HS-27A (cell line): ENCODE measurements around the gene PTPDC1.

Source experiments
- DNase-seq: peaks from one replicate; pipeline ENCODE4 v3.0.0-alpha.2; 2012; ENCODE audit warnings: low read depth, missing footprints

The PTPDC1 gene

DNA sequence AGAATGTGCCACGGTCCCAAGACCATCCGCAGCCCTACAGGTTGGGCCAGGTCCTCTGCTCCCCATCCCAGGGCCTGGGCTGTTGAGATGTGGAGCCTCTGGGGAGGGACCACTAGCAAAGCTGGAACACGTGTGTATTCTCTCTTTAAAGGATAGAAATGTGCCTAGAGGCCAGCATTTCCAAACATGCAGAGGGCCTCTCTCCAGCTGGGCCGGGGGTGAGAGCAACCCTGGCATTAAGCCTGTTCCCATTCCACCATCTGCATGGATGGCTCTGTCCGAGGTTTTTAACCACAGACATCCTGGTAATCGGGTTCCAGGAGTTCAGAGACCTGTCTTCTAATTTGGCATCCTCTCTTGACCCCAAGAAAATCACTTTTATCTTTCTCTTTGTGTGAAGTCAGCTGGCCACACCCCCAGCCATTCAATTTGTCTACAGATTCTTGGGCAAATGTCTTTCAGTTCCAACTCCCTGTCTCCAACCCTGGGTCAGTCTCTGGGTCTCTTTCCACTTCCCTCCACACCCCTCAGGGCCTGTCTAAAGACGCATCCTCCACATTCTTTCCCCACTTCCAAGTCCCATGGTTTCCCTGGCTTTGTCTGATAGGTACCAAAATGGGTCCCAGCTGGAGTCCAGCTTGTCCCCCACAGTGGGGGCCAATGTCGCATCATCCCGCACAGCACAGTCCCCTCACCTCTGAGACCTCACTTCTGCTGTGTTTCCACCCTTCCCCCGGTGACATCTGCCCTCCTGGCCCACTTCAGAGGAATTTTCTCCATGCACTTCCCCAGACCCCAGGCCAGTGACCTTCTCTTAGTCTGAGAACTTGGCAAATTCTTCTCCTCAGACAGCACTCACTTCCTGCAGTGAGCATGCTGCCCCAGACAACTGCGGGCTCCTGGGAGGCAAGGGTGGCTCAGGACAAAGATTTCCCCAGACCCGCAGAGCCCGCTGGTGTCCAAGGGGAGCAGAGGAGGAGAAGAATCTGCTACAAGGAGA, 56.8 kb downstream of the PTPDC1 start:
- no peak for DNase-seq

DNA sequence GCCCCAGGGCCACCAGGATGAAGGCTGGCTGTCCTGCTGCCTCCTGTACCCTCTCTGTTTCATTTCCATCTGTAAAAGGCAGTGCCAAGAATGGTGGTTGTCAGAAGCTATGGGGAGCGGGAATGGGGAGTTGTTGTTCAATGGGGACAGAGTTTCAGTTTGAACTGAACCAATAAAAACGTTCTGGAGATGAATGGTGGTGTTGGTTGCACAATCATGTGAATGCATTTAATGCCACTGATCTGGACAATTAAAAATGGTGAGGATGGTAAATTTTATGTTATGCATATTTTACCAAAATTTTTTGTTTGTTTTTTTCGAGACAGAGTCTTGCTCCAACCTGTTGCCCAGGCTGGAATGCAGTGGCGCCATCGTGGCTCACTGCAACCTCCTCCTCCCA, 58.1 kb downstream of the PTPDC1 start:
- DNase-seq, result no peak

DNA sequence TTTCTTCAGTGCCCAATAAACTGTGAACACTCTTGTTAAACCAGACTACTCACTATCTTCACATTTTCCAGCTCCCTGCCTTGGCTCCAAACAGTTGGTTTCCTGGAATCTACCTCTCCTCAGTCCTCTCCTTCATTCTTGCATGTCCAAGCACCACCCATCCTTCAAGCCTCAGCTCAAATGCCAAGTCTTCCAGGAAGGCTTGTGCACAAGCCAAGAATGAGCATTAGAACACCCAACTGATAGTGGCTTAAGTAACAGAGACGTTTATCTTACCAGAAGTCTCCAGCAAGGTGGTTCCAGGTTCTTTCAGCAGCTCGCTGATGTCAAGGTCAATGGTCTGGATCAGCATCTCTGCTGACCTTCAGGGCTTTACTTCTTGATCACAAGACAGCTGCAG, 60.1 kb downstream of the PTPDC1 start:
- no peak for DNase-seq

DNA sequence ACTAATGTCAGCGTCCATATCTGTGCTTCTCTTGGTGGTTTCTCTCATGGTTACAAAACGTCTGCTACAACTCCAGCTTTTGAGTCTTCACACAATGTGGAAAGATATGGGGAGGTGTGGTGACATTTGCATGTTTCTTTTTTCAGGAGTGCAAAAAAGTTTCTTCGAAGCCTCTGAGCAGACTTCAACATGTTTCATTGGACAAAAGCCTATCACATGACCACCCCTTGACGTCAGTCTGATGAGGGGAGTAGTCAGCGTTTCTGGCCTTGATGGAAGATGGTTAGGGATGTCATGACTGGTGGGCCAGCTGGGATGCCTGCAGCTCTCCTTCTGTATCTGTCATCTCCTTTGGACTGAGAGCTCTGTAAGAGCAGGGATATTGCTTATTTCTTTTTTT, 61.4 kb downstream of the PTPDC1 start:
- DNase-seq, result no peak

DNA sequence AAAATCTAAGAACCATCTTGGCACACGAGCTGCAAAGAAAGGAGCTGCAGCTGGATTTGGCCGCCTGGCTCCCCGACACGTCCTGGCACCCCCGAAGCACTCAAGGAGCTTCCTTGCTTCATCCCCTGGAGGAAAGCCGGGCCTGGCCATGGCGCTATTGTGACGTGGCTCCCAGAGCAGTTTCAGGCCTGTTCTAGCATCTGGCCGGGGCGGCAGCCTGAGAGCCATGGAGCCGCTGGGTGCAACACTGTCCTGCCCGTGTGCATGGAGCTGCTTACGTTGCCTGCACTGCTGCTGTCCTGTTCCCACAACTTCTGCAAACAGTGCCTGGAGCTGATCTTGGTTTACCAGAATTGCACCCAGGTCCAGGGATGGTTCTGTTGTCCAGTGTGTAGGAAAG, 63.5 kb downstream of the PTPDC1 start:
- DNase-seq, result no peak

DNA sequence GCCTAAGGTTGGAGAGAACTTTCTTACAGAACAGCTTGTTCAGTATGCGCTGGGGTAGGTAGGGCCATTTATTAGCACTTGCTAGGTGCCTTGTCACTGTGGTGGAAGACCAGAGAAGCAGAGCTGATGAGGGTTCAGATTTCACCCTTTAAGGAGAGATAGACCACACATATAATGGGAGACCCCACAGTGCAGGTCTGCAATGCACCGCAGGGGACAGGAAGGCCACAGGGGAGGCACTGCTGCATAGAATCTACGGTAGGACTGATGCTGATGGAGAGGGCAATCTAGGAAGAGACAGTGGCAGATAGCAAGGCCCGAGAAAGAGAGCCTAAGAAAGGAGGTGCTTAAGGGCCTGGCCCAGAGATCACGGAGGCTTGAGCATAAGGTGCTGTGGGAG, 64.2 kb downstream of the PTPDC1 start:
- no peak for DNase-seq

DNA sequence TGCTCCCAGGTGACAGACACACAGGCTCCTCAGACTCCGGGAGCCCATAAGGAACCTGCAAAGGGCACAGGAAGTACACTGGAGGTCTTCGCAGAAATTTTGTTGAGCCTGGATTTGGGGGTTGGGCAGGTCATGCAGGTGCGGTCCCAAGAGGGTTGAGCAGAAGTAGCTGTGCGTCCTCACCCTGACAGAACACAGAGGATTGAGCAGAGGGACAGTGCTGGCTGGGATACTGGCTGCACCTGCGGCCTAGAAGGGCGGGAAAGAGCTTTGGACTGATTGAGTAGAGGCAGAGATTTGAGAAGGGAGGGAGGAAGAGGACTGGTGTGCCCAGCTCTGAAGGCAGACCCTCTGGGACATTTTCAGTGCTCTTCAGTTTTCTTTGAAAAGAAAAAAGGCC, 65.4 kb downstream of the PTPDC1 start:
- no peak for DNase-seq

DNA sequence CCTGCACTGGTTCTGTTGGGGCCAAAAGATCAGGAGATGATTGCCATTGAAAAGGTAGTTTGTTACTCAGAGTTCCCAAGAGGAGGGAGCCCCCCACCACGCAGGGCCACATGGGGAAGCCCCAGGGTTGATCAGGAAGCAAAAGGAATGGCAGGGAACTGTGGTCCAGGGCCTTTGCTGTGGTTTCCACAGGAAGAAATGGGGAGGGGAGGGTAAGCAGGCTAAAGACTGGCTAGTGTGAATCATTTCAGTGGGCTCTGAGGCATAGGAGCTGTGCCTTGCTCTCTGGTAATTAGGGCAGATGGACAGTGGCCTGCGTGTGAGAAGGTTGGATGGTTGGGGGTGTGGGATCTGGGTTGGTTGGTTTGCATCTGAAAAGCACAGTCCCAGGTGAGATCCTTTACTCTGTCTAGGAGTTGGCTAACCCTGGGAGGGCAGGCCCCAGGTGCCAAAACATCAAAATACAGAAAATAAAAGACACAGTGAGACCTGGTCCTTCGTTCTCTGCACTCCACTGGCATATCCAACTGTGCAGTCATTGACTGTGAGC, 66.1 kb downstream of the PTPDC1 start:
- DNase-seq, result no peak

DNA sequence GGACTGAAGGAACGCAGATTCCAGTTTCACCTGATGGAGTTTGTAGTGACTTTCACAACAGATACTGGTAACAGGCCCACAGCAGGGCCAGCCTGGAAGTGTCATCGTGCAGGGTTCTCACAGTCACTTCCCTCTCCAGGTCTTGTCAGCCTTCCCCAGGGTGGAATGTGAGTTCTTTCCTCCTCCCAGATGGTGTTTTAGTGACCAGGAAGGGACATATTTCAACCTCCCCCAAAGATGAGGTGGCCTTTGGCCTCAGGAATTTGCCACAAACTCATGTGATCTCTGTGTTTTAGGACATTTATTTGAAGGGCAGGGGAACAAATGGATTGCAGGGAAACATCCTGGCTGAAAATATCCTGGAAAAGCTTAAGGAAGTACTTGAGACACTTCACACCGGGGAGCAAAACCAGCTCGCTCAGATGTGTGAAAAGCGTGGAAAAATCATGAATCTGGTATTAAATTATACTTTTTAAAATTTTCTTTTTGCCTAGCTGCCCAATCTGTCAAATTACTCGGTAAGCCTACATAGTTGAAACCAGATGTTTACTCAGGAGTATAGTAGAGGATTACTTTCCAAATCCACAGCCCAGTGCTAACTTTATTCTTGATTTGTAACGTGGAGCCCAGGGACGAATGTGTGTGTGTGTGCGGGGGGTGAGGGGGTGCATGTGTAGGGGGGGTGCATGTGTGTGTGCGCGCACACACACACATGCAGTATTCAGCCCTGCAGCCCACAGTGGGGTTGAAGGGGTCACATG, 66.8 kb downstream of the PTPDC1 start:
- DNase-seq, result no peak

DNA sequence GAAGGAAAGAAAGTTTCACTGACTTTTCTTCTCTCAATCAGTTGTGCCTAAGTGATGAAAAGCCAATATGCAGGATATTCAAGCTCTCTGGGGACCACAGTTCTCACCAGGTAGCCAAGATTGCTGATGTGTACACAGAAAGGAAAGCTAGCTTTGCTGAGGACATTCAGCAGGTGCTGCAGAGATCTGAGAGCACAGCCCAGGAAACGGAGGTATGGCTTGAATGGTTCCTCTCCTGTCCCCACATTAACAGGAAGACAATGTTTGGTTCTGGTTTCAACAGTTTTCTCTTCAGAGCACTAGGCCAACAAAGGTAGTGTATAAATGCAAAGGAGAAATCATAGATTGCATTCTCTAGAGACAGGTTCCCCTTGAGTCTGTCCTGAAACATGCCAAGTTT, 69.6 kb downstream of the PTPDC1 start:
- no peak for DNase-seq

DNA sequence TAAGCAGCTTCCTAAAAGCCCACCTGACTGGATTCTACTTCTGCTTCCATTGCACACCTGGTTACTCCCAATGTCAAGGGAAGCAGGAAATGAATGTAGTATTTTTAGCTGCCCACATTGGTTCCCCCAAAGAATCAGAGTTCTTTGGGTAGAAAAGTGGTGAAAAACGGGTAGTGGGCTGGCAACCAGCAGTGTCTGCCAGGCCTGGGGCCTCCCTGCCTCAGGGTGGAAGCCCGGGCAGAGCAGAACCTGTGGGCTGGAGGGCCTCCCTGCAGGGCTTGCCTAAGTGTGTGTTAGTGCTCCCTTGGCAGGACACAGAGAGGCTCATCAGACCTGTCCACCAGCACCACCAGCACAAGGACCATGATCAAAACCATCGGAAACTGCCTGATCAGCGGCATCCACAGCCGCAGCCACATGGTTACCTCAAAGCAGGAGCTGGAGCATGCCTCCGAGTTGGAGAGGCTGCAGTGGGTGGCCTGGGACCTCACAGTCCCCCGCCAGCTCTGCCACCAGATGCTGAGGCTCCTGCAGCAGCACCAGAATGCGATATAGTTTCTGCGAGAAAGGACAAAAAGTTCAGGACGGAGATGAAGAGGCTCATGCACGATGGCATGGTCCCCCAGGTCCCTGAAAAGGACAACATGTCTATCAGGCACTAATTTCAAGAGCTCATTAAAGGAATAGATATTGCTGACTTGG, 72.2 kb downstream of the PTPDC1 start:
- no peak for DNase-seq

DNA sequence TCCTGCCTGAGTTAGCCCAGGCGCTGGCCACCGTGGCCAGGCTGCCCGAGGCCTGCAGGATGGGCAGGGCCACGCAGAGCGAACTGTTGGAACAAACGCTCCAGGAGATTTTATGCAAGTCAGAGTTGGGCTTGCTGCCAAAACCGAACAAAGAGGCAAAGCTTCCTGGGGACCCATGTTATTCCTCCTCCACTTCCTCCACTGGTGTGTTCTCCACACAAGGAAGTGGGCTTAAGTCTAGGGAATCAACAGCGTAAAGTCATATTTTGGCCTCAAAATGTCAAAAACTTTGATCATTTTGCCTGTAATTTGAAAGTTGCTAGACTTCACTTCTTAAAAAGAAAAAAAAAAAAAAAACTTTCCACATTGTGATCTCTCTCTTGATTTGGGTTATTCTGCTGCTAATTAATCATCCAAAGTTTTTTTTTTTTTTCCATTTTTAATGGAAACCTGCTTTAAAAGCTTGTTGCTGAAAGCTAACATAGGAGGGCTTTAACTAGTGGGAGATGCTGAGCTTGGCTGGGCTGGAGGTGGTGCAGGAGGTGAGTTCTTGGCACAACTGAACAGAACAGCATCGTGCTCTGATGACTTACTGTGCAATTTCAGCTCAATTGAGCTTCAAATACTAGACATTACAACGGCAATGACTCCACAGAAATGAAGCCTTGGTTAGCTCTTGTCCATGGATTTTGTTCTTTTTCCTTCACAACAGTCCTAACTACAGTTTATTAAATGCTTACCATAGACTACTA, 73.0 kb downstream of the PTPDC1 start:
- no peak for DNase-seq
